Suprapubic skin (tissue), 4 donors: Measurements from ENCODE around the gene CALY.

ENCODE experiments used
- POLR2A ChIP-seq, 2 donors: fragments of 450-650 bp; IDR thresholded peaks; one replicate each; pipeline ENCODE4 v1.6.1; 2017; ENCODE audit warnings: antibody characterized with exemption in 2 of 2, mild to moderate bottlenecking in 2 of 2, moderate library complexity in 2 of 2
- POLR2AphosphoS5 ChIP-seq, 3 donors: sonication (generic); formaldehyde crosslinking; IDR thresholded peaks; one replicate each; pipeline ENCODE4 v1.6.1; 2017; ENCODE audit warnings: antibody characterized with exemption in 3 of 3
- TF ChIP-seq, protein P1 (sequence below), 2 donors: fragments of 200-600 bp in 1 of 2; fragments of 450-650 bp in 1 of 2; sonication (generic) in 1 of 2; IDR thresholded peaks; one replicate each; pipeline ENCODE4 v1.5.1; 2016 to 2019; ENCODE audit warnings: antibody characterized with exemption in 2 of 2, mild to moderate bottlenecking in 1 of 2, moderate library complexity in 1 of 2

DNA sequence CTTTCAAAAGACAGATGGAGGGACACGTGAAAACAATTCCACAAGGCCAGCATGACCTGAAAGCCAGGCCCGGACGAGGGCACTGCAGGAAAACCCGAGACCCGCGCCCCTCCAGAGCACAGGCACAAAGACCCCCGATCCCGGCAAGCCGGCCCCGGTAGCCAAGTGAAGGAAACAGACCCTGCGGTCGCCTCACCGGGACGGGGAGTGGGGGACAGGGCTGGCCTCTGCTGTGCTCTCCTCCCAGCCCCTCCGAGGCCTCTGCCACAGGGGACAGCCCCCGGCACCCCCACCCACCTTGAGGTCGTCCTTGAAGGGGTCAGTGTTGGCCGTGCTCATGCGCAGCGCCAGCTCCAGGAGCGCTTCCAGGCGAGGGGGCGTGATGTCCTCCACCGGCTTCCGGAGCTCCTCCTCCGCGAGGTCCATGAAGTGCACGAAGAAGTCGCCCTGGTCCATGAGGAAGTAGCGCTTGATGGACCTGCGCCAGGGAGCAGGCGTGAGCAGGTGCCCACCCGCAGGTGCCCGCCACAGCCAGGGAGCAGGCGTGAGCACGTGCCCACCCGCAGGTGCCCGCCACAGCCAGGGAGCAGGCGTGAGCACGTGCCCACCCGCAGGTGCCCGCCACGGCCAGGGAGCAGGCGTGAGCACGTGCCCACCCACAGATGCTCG is 48.7 kb downstream of the CALY start:
- TF ChIP-seq, protein P1, sequence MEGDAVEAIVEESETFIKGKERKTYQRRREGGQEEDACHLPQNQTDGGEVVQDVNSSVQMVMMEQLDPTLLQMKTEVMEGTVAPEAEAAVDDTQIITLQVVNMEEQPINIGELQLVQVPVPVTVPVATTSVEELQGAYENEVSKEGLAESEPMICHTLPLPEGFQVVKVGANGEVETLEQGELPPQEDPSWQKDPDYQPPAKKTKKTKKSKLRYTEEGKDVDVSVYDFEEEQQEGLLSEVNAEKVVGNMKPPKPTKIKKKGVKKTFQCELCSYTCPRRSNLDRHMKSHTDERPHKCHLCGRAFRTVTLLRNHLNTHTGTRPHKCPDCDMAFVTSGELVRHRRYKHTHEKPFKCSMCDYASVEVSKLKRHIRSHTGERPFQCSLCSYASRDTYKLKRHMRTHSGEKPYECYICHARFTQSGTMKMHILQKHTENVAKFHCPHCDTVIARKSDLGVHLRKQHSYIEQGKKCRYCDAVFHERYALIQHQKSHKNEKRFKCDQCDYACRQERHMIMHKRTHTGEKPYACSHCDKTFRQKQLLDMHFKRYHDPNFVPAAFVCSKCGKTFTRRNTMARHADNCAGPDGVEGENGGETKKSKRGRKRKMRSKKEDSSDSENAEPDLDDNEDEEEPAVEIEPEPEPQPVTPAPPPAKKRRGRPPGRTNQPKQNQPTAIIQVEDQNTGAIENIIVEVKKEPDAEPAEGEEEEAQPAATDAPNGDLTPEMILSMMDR (IDR thresholded peaks at IDR 0.05) = no peak
- TF ChIP-seq POLR2A (IDR thresholded peaks at IDR 0.05) (no peak), POLR2AphosphoS5 (IDR thresholded peaks at IDR 0.05) (no peak)
